HG02852 (cell line): ENCODE data around the gene ACER2.
"Not testable (repeated sequence)": the region's sequence is repeated elsewhere in the genome, so short reads cannot be mapped to it uniquely, and the experiment has no call there.

Source experiments
- ATAC-seq: cut with Tn5 transposase; IDR thresholded peaks from one replicate; pipeline ENCODE4 v1.9.1; 2021; ENCODE audit warnings: mild to moderate bottlenecking, moderate library complexity; ENCODE audit not compliant: unreplicated experiment

Gene ACER2

GRCh38 chr9:19408316-19408692 lies 505 bp upstream of the ACER2 start:
- peak; percentile 11 for ATAC-seq

GRCh38 chr9:19409401-19410194 lies 789 bp downstream of the ACER2 start:
- ATAC-seq, result peak; percentile 18

GRCh38 chr9:19410195-19410503 lies 1.3 kb downstream of the ACER2 start:
- ATAC-seq, result no peak

- no peak for ATAC-seq
Observed at GRCh38 chr9:19410594-19410993, 1.8 kb downstream of the ACER2 start.

GRCh38 chr9:19411316-19411715 lies 2.5 kb downstream of the ACER2 start:
- ATAC-seq, result no peak

GRCh38 chr9:19413456-19413855 lies 4.6 kb downstream of the ACER2 start:
- not testable (repeated sequence) for ATAC-seq

GRCh38 chr9:19416143-19416542 lies 7.3 kb downstream of the ACER2 start:
- ATAC-seq, result no peak

- ATAC-seq, result no peak
Observed at GRCh38 chr9:19420877-19421276, 12.1 kb downstream of the ACER2 start.

GRCh38 chr9:19423163-19423562 lies 14.4 kb downstream of the ACER2 start:
- ATAC-seq, result no peak

GRCh38 chr9:19424176-19424779 lies 15.5 kb downstream of the ACER2 start:
- ATAC-seq, result peak; percentile 92

GRCh38 chr9:19429595-19429994 lies 20.8 kb downstream of the ACER2 start:
- no peak for ATAC-seq

- ATAC-seq, result no peak
Observed at GRCh38 chr9:19430201-19430760, 21.5 kb downstream of the ACER2 start.

- no peak for ATAC-seq
Observed at GRCh38 chr9:19431361-19432171, 22.8 kb downstream of the ACER2 start.

GRCh38 chr9:19432473-19432872 lies 23.7 kb downstream of the ACER2 start:
- ATAC-seq, result no peak

- ATAC-seq, result not testable (repeated sequence)
Observed at GRCh38 chr9:19433729-19434128, 24.9 kb downstream of the ACER2 start.

- no peak for ATAC-seq
Observed at GRCh38 chr9:19440376-19440775, 31.6 kb downstream of the ACER2 start.

- ATAC-seq, result peak; percentile 3
Observed at GRCh38 chr9:19440823-19441580, 32.2 kb downstream of the ACER2 start.

GRCh38 chr9:19441730-19442129 lies 32.9 kb downstream of the ACER2 start:
- peak; percentile 90 for ATAC-seq

- no peak for ATAC-seq
Observed at GRCh38 chr9:19442240-19442639, 33.4 kb downstream of the ACER2 start.

GRCh38 chr9:19445452-19445851 lies 36.6 kb downstream of the ACER2 start:
- no peak for ATAC-seq

GRCh38 chr9:19446361-19446861 lies 37.6 kb downstream of the ACER2 start:
- no peak for ATAC-seq
